Endodermal cell (in vitro differentiated cells): ENCODE data around the gene HORMAD2. TPM values are rescaled to one million over a fixed set of nuclear protein-coding genes. Genes with fewer than 3 reads are reported as not detected.

ENCODE experiments used
- DNase-seq: peaks from one replicate; pipeline ENCODE4 v3.0.0-alpha.2; 2017
- H3K27ac ChIP-seq: 2 replicates; pipeline ENCODE4 v1.5.1; 2013; ENCODE audit warnings: mild to moderate bottlenecking, low read depth, low read length, moderate library complexity
- H3K27me3 ChIP-seq: 2 replicates; pipeline ENCODE4 v1.6.1; 2013; ENCODE audit warnings: mild to moderate bottlenecking, low read length, moderate library complexity; ENCODE audit not compliant: insufficient read depth, control insufficient read depth, poor library complexity, severe bottlenecking
- H3K36me3 ChIP-seq: 2 replicates; pipeline ENCODE4 v1.7.0; 2013; ENCODE audit warnings: mild to moderate bottlenecking, low read length, moderate library complexity; ENCODE audit not compliant: control insufficient read depth, insufficient read depth
- H3K4me1 ChIP-seq: one replicate; pipeline ENCODE4 v1.7.0; 2013; ENCODE audit warnings: low read length; ENCODE audit not compliant: control insufficient read depth, insufficient read depth
- H3K4me3 ChIP-seq: 2 replicates; pipeline ENCODE4 v1.5.1; 2013; ENCODE audit warnings: mild to moderate bottlenecking, low read length, moderate library complexity
- H3K9ac ChIP-seq: 2 replicates; pipeline ENCODE4 v1.6.1; 2013; ENCODE audit warnings: mild to moderate bottlenecking, low read length, moderate library complexity; ENCODE audit not compliant: poor library complexity, severe bottlenecking; ENCODE audit errors: extremely low read depth
- H3K9me3 ChIP-seq: 2 replicates; pipeline ENCODE4 v1.6.1; 2013; ENCODE audit warnings: mild to moderate bottlenecking, low read length, moderate library complexity; ENCODE audit not compliant: control insufficient read depth
- H3K27ac Mint-ChIP-seq: 2 replicates; pipeline ENCODE4 v1.8.0; 2020; ENCODE audit warnings: mixed read lengths
- H3K27me3 Mint-ChIP-seq: 2 replicates; pipeline ENCODE4 v1.8.0; 2021; ENCODE audit warnings: mild to moderate bottlenecking, mixed read lengths; ENCODE audit not compliant: insufficient read depth
- H3K36me3 Mint-ChIP-seq: 2 replicates; pipeline ENCODE4 v1.8.0; 2020; ENCODE audit warnings: low read depth, mixed read lengths
- H3K4me1 Mint-ChIP-seq: 2 replicates; pipeline ENCODE4 v1.8.0; 2020; ENCODE audit warnings: mixed read lengths
- H3K4me3 Mint-ChIP-seq: 2 replicates; pipeline ENCODE4 v1.8.0; 2020; ENCODE audit warnings: mild to moderate bottlenecking, moderate library complexity, mixed read lengths
- H3K9me3 Mint-ChIP-seq: 2 replicates; pipeline ENCODE4 v1.8.0; 2020; ENCODE audit warnings: mild to moderate bottlenecking, mixed read lengths
- WGBS, 2 experiments: methylation state at CpG; one replicate each; pipeline versions ENCODE4 v1.1.5 to v1.1.7; 2013; ENCODE audit warnings: missing lambda C conversion rate in 2 of 2, mixed read lengths in 1 of 2; ENCODE audit not compliant: insufficient coverage in 1 of 2, insufficient read length in 1 of 2; 5-methylcytosine and 5-hydroxymethylcytosine counted together
- total RNA-seq, 2 donors: library from RNA; stranded (reverse); fragmentation: NEBNext Ultra II Directional in 1 of 2; extraction: Animal tissue kit (Norgen Biotek cat#: 25700) in 1 of 2; gene quantifications; 2 replicates in 1 of 2; 3 replicates in 1 of 2; pipeline ENCODE4 v1.2.1, GENCODE V29; 2021
- TF ChIP-seq, protein P1 (sequence below): fragments of 200-600 bp; sonication (generic); conservative IDR thresholded peaks from 2 replicates; pipeline ENCODE4 v1.5.0; 2021; ENCODE audit warnings: antibody characterized with exemption, mild to moderate bottlenecking

Gene HORMAD2
- total RNA-seq, 2 donors from 2014 or later, result 0.55 TPM; not detected in 1

DNA sequence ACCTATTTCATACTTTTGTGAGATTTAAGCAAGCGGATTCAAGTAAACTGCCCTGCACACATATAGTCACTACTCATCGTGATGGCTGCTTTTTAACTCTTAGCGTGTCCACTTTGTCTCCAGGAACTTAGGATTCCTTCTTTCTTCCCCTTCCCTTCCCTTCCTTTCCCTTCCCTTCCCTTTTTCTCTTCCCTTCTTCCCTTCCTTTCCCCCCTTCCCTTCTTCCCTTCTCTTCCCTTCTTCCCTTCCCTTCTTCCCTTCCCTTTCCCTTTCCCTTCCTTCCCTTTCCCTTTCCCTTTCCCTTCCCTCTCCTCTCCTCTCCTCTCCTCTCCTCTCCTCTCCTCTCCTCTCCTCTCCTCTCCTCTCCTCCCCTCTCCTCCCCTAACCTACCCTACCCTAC, 100.4 kb downstream of the HORMAD2 start:
- no peak overlapping the region for H3K9ac ChIP-seq
- H3K4me1 ChIP-seq, result peaks cover 5% of the 10 kb centered on the region
- TF ChIP-seq, protein P1, sequence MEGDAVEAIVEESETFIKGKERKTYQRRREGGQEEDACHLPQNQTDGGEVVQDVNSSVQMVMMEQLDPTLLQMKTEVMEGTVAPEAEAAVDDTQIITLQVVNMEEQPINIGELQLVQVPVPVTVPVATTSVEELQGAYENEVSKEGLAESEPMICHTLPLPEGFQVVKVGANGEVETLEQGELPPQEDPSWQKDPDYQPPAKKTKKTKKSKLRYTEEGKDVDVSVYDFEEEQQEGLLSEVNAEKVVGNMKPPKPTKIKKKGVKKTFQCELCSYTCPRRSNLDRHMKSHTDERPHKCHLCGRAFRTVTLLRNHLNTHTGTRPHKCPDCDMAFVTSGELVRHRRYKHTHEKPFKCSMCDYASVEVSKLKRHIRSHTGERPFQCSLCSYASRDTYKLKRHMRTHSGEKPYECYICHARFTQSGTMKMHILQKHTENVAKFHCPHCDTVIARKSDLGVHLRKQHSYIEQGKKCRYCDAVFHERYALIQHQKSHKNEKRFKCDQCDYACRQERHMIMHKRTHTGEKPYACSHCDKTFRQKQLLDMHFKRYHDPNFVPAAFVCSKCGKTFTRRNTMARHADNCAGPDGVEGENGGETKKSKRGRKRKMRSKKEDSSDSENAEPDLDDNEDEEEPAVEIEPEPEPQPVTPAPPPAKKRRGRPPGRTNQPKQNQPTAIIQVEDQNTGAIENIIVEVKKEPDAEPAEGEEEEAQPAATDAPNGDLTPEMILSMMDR, result no peak
- H3K4me3 ChIP-seq, result no peak overlapping the region
- WGBS, 2 experiments, result 95 to 97% methylated on average over 3 of the region's 3 CpGs
- H3K4me1 Mint-ChIP-seq, result peaks cover 10% of the 10 kb centered on the region
- H3K36me3 Mint-ChIP-seq, result no peaks in the 10 kb centered on the region
- H3K27me3 Mint-ChIP-seq, result peaks cover 15% of the 10 kb centered on the region
- no peaks in the 10 kb centered on the region for H3K36me3 ChIP-seq
- H3K27ac ChIP-seq, result no peak overlapping the region
- H3K27me3 ChIP-seq, result peaks cover 22% of the 10 kb centered on the region
- H3K9me3 Mint-ChIP-seq, result no peaks in the 10 kb centered on the region
- no peaks in the 10 kb centered on the region for H3K9me3 ChIP-seq
- no peak for DNase-seq
- H3K27ac Mint-ChIP-seq, result no peak overlapping the region
- no peak overlapping the region for H3K4me3 Mint-ChIP-seq

DNA sequence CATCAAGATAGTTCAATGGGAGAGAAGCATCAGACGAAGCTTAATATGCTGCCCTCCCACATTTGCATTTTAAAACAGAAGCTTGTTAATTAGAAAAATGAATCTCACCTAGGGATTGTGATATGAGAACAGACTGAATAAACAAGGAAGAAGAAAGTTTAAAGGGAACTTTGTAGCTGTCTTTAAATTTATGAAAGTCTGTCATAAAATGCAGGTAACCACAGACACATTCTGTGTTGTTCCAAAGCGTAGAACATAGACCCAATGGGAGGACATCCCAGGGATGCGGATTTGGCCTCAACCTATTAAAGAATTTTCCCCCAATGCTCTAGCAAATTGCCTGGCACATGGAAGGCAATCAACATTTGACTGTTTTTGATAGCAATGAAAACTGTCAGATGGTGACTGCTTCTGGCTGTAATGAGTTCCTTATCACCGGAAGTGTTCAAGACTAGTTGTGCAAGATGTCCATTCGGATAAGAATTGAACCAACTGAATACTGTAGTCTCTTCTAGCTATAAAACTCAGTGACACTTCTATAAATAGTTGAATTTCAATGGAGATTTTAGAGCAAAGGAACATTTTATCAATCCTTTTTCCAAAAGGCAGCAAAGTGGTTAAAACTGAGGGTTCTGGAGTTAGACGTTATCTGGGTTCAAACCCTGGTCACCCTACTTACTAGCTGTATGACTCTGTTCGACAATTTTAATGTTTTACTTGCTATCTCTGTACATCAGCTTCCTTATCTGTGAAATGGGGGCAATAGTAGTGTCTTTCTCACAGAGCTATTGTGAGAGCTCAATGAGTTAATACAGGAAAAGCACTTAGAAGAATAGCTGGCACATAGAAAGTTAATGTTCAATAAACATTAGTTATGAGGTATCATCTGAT, 101.4 kb downstream of the HORMAD2 start:
- TF ChIP-seq, protein P1, result no peak
- Histone ChIP-seq H3K4me1 (peaks cover 5% of the 10 kb centered on the region), H3K27ac (no peak overlapping the region), H3K27me3 (peaks cover 22% of the 10 kb centered on the region), H3K4me3 (no peak overlapping the region), H3K9ac (no peak overlapping the region), H3K9me3 (no peaks in the 10 kb centered on the region), H3K36me3 (no peaks in the 10 kb centered on the region)
- WGBS, 2 experiments, result 91 to 98% methylated on average over 6 to 7 of the region's 7 CpGs
- Mint-ChIP-seq H3K27ac (no peak overlapping the region), H3K36me3 (no peaks in the 10 kb centered on the region), H3K4me1 (peaks cover 16% of the 10 kb centered on the region), H3K4me3 (no peak overlapping the region), H3K27me3 (peaks cover 15% of the 10 kb centered on the region), H3K9me3 (no peaks in the 10 kb centered on the region)
- DNase-seq, result no peak

DNA sequence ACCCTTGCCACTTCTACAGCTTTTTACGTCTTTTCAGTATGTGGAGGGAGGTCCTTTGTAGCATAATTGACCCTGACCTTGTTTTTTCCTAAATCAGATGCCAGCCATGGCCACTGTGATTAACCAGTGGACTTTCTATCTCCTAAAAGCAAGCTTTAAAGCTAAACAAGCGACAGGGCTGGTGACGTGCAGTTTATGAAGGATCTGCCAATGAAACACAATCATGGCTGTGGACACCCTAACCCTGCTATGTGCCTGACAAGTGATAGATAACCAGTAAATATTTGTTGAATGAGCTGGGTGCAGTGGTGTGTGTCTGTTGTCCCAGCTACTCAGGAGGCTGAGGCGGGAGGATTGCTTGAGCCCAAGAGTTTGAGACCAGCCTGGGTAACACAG, 102.1 kb downstream of the HORMAD2 start:
- Mint-ChIP-seq H3K27ac (no peak overlapping the region), H3K36me3 (no peaks in the 10 kb centered on the region), H3K4me1 (peaks cover 16% of the 10 kb centered on the region), H3K4me3 (no peak overlapping the region), H3K27me3 (peaks cover 15% of the 10 kb centered on the region), H3K9me3 (no peaks in the 10 kb centered on the region)
- DNase-seq, result no peak
- TF ChIP-seq, protein P1, result no peak
- Histone ChIP-seq H3K27me3 (peaks cover 22% of the 10 kb centered on the region), H3K4me3 (no peak overlapping the region), H3K9ac (no peak overlapping the region), H3K4me1 (peaks cover 5% of the 10 kb centered on the region), H3K36me3 (no peaks in the 10 kb centered on the region), H3K27ac (no peak overlapping the region), H3K9me3 (no peaks in the 10 kb centered on the region)
- 87 to 100% methylated on average over 3 of the region's 4 CpGs for WGBS, 2 experiments
